ENCODE data around the gene VPS72.

DNA sequence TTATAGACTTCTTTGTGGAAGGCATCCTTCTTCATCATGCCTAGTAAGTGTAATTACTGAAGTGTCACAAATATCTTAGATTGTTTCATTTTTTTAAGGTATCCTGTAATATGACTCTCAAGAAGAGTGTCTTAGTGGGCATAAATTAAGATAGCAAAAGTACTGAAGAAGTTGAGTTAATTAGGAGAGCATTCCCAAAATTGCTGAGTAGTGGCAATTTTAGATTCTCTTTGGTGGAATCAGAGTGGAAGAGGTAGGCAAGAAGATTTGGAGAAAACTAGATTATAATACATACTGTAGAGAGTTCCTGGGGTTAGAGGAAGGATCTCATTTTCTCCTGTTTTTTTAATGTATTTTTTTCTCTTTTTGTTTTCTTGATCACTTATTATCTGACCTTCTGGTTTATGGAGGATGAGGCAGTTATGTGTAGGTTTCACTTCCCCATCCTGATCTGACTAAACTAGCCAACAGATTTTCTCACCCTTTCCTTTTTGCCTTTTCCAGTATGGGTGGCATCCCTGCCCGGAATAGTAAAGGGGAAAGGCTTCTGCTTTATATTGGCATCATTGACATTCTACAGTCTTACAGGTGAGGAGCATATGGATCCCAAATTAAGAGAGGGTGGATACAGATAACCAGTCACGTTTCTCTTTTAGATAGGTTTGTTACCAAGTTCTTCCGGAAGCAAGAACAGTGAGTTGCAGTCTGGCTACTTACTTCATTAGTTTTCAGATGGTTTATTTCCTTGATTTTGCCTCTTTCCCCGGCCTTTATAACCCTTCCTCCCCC is 47.9 kb upstream of the VPS72 start:
- TF ChIP-seq, protein P1, sequence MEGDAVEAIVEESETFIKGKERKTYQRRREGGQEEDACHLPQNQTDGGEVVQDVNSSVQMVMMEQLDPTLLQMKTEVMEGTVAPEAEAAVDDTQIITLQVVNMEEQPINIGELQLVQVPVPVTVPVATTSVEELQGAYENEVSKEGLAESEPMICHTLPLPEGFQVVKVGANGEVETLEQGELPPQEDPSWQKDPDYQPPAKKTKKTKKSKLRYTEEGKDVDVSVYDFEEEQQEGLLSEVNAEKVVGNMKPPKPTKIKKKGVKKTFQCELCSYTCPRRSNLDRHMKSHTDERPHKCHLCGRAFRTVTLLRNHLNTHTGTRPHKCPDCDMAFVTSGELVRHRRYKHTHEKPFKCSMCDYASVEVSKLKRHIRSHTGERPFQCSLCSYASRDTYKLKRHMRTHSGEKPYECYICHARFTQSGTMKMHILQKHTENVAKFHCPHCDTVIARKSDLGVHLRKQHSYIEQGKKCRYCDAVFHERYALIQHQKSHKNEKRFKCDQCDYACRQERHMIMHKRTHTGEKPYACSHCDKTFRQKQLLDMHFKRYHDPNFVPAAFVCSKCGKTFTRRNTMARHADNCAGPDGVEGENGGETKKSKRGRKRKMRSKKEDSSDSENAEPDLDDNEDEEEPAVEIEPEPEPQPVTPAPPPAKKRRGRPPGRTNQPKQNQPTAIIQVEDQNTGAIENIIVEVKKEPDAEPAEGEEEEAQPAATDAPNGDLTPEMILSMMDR (conservative IDR thresholded peaks at IDR 0.05; ENCODE audit: low read depth, low read length), result no peak
- TF ChIP-seq EZH2 (IDR thresholded peaks at IDR 0.05; ENCODE audit: low read length, unreplicated experiment), result no peak
- TF ChIP-seq EZH2phosphoT487 (IDR thresholded peaks at IDR 0.05; ENCODE audit: borderline replicate concordance, low read length), result no peak

All from PC-3 (cell line).